SIG-M5 treated with dmso at 0.1 percent for 504 hours (cell line): ENCODE measurements around the gene ERP29.
"Not testable (repeated sequence)": the region's sequence is repeated elsewhere in the genome, so short reads cannot be mapped to it uniquely, and the experiment has no call there.

Experiments used
- DNase-seq: peaks from one replicate; lab custom pipeline; 2025; ENCODE audit not compliant: unreplicated experiment; lab: John Stamatoyannopoulos, UW

ERP29 gene

GRCh38 chr12:112012775-112013600 lies at the start of gene ERP29, which contains the start of gene TMEM116:
Gene ERP29 (plus strand): TSS chr12:112013426. CDS start chr12:112013466, 40 bp downstream.
Gene TMEM116 (minus strand): TSS chr12:112013165. CDS start chr12:112005270, 7,895 bp downstream.
- DNase-seq = peak; percentile 98

GRCh38 chr12:111964935-111965334 lies 48.3 kb upstream of the ERP29 start:
- no peak for DNase-seq

- DNase-seq = no peak
These were observed 41.4 kb upstream of the ERP29 start for GRCh38 chr12:111971800-111972199.

- DNase-seq = no peak
These were observed 37.9 kb upstream of the ERP29 start for GRCh38 chr12:111975161-111975931.

- DNase-seq = no peak
These were observed 36.9 kb upstream of the ERP29 start for GRCh38 chr12:111976291-111976690.

GRCh38 chr12:111976860-111977259 lies 36.4 kb upstream of the ERP29 start:
- DNase-seq = no peak

GRCh38 chr12:111978545-111978944 lies 34.7 kb upstream of the ERP29 start:
- DNase-seq = no peak

GRCh38 chr12:111980598-111980997 lies 32.6 kb upstream of the ERP29 start:
- no peak for DNase-seq

- DNase-seq = no peak
These were observed 31.2 kb upstream of the ERP29 start for GRCh38 chr12:111981987-111982386.

- DNase-seq = no peak
These were observed 28.4 kb upstream of the ERP29 start for GRCh38 chr12:111984820-111985219.

- no peak for DNase-seq
These were observed 21.7 kb upstream of the ERP29 start for GRCh38 chr12:111991535-111991934.

GRCh38 chr12:111991946-111992345 lies 21.3 kb upstream of the ERP29 start:
- DNase-seq = no peak

GRCh38 chr12:111992464-111992863 lies 20.8 kb upstream of the ERP29 start:
- no peak for DNase-seq

- DNase-seq = no peak
These were observed 19.7 kb upstream of the ERP29 start for GRCh38 chr12:111993292-111994150.

GRCh38 chr12:111994211-111995111 lies 18.8 kb upstream of the ERP29 start:
- peak; percentile 91 for DNase-seq

- no peak for DNase-seq
These were observed 17.3 kb upstream of the ERP29 start for GRCh38 chr12:111995782-111996480.

- DNase-seq = no peak
These were observed 15.9 kb upstream of the ERP29 start for GRCh38 chr12:111997300-111997699.

- DNase-seq = no peak
These were observed 15.2 kb upstream of the ERP29 start for GRCh38 chr12:111998015-111998414.

GRCh38 chr12:111999129-111999528 lies 14.1 kb upstream of the ERP29 start:
- not testable (repeated sequence) for DNase-seq
